Upper lobe of left lung (tissue), 6 donors: ENCODE results near the gene TPRA1. TPM values are rescaled to one million over a fixed set of nuclear protein-coding genes. Genes with fewer than 3 reads are reported as not detected.
A peak's percentile ranks its signal among the peaks of the same experiment; 100 is the strongest.

Source experiments
- ATAC-seq, 2 donors: fragments of 200-7000 bp; cut with Tn5 transposase; one replicate each; pipeline ENCODE4 v1.9.1; 2022; ENCODE audit warnings: mild to moderate bottlenecking in 2 of 2, moderate library complexity in 2 of 2; ENCODE audit not compliant: low FRiP score in 2 of 2
- DNase-seq, 2 donors: peaks; one replicate each; pipeline ENCODE4 v3.0.0-alpha.2; 2019 to 2020
- H3K27ac ChIP-seq, 4 donors: fragments of 200-600 bp; sonication (generic); one replicate each; pipeline ENCODE4 v1.5.1; 2016 to 2019
- H3K27me3 ChIP-seq, 4 donors: fragments of 200-600 bp; sonication (generic); one replicate each; pipeline ENCODE4 v1.5.1; 2017 to 2019
- H3K36me3 ChIP-seq, 4 donors: fragments of 200-600 bp; sonication (generic); one replicate each; pipeline ENCODE4 v1.5.1; 2016 to 2019
- H3K4me1 ChIP-seq, 4 donors: fragments of 200-600 bp; sonication (generic); one replicate each; pipeline ENCODE4 v1.5.1; 2018 to 2019
- H3K4me3 ChIP-seq, 4 donors: fragments of 200-600 bp; sonication (generic); one replicate each; pipeline ENCODE4 v1.5.1; 2017 to 2019; ENCODE audit warnings: mild to moderate bottlenecking in 2 of 4, moderate library complexity in 1 of 4
- H3K9me3 ChIP-seq, 4 donors: fragments of 200-600 bp; sonication (generic); one replicate each; pipeline ENCODE4 v1.5.1; 2018 to 2019
- CTCF ChIP-seq, 6 experiments: fragments of 450-650 bp in 4 of 6; fragments of 200-600 bp in 2 of 6; sonication (generic) in 2 of 6; IDR thresholded peaks; one replicate each; pipeline ENCODE4 v1.5.1; 2016 to 2019; ENCODE audit warnings: antibody characterized with exemption in 6 of 6
- EP300 ChIP-seq, 4 donors: sonication (generic); formaldehyde crosslinking; IDR thresholded peaks; one replicate each; pipeline ENCODE4 v1.5.1; 2017; ENCODE audit warnings: antibody characterized with exemption in 4 of 4, control low read depth in 2 of 4
- POLR2A ChIP-seq, 4 donors: fragments of 450-650 bp; IDR thresholded peaks; one replicate each; pipeline ENCODE4 v1.5.1; 2016 to 2017; ENCODE audit warnings: antibody characterized with exemption in 4 of 4, mild to moderate bottlenecking in 2 of 4
- POLR2AphosphoS5 ChIP-seq, 2 donors: sonication (generic); formaldehyde crosslinking; IDR thresholded peaks; one replicate each; pipeline ENCODE4 v1.5.1; 2017; ENCODE audit warnings: antibody characterized with exemption in 2 of 2
- WGBS, 2 donors: methylation state at CpG; one replicate each; pipeline ENCODE4 v1.1.5; 2017 to 2018; 5-methylcytosine and 5-hydroxymethylcytosine counted together
- total RNA-seq, 6 donors: library from RNA; depleted of rRNA in 4 of 6; stranded (reverse); fragments of >200 nt in 4 of 6; gene quantifications; one replicate each; pipeline versions ENCODE4 v1.1.0 to v1.2.1, GENCODE V29; 2016 to 2021
- donor health status: DM: no; HTN: no; CAD: no; lungs with moderate emphysema.
- donor health status: DM: no; HTN: yes; CAD: no; lungs with severe emphysema.

Gene TPRA1
- total RNA-seq, 6 donors from 2014 or later = 16.8 to 44.4 (median 40.3) TPM

DNA sequence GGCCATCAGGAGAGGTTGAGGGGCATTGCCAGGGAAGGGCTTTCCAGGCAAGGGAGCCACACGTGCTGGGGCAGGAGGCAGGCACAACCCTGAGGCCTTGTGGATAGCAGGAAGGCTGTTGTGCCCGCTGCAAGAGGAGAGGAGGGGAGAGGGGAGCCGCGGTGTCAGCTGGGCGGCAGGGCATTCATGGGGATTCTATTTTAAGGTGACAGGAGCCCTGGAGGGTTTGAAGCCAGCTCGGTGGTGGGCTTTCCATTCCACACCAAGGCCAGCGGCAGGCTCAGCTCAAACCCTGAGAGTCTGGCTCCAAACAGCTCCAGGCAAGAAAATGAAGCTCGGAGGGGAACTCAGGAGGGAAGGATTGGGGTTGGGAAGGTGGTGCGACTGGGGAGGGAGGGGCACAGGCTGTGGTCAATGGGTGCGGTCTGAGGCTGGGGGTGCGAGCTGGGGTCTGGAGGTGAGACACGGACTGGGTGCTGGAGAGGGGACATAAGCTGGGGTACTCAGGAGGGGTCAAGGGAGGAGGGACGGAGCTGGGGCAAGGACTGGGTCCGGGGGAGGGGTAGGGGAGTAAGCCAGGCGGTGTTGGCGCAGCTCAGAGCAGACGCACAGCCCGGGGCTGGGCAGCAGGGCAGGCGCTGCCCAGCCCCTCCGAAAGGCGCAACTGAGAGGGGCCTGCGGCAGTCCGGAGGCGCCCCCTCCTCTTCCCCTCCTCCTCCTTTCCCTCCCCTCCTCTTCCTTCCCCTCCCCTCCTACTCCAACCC lies 43.4 kb downstream of the TPRA1 start:
- peak overlapping the region in 3 of 4 donors; percentile 30 to 79 (median 37) for H3K27ac ChIP-seq
- peak overlapping the region in 3 of 4 donors; percentile 55 to 75 (median 59) for H3K4me3 ChIP-seq
- H3K4me1 ChIP-seq = peaks cover 10 to 38% (median 28%) of the 10 kb centered on the region in 4 donors
- TF ChIP-seq POLR2AphosphoS5 (IDR thresholded peaks at IDR 0.05) = no peak
- no peak for TF ChIP-seq EP300 (IDR thresholded peaks at IDR 0.05)
- TF ChIP-seq CTCF (IDR thresholded peaks at IDR 0.05) = no peak
- no peak for TF ChIP-seq POLR2A (IDR thresholded peaks at IDR 0.05)
- 31 to 38% methylated on average over 22 to 23 of the region's 24 CpGs for WGBS, 2 donors
- no peaks in the 10 kb centered on the region for H3K36me3 ChIP-seq
- H3K9me3 ChIP-seq = no peaks in the 10 kb centered on the region
- no peaks in the 10 kb centered on the region for H3K27me3 ChIP-seq
- DNase-seq (peak in 1 of 2 donors; percentile 48), ATAC-seq (peak in 1 of 2 donors; percentile 8)

- Histone ChIP-seq H3K4me3 (no peak overlapping the region), H3K27ac (peak overlapping the region in 3 of 4 donors; percentile 30 to 79 (median 37)), H3K4me1 (peaks cover 10 to 40% (median 31%) of the 10 kb centered on the region in 4 donors), H3K9me3 (no peaks in the 10 kb centered on the region), H3K36me3 (no peaks in the 10 kb centered on the region), H3K27me3 (no peaks in the 10 kb centered on the region)
- TF ChIP-seq POLR2AphosphoS5 (IDR thresholded peaks at IDR 0.05) (no peak), POLR2A (IDR thresholded peaks at IDR 0.05) (no peak), CTCF (IDR thresholded peaks at IDR 0.05) (no peak), EP300 (IDR thresholded peaks at IDR 0.05) (no peak)
- no peak for DNase-seq
- ATAC-seq = no peak
- WGBS, 2 donors = 84 to 89% methylated on average over 6 of the region's 6 CpGs
These were observed 44.0 kb downstream of the TPRA1 start for GRCh38 chr3:127546554-127546953.

DNA sequence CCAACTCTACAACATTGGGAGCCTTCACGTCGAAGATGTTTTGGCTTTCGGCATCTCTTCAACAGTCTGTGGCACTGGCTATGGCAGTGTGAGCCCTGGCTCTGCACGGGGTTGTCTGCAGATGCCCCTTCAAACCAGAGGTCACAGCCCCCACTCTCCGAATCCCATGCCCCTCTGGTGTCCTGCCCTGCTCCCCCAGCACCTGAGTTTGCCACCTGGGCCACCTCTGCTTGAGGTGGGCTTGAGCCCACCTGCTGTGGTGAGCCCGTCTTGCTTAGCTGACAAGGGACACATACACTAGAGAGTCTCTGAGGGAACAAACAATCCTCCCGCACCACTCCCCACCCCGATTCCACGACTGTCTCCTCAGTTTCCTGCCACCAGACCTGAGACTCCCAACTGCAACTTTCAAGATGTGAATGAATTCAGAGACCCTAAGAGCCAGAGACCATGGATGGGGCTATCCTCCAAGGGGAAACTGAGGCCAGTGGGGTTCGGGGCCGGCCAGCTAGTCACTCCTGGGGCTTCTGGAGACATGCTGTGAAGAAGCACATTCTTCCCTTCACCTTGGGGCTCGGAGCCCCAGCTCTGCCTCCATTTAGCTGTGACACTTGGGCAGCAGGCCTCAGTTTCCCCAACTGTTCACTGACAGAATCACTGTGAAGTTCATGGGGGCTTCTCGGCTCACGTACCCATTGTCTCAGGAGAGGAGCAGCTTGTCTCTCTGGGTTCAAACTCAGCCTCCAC lies 44.6 kb downstream of the TPRA1 start:
- TF ChIP-seq POLR2AphosphoS5 (IDR thresholded peaks at IDR 0.05) = no peak
- TF ChIP-seq EP300 (IDR thresholded peaks at IDR 0.05) = no peak
- TF ChIP-seq CTCF (IDR thresholded peaks at IDR 0.05) = no peak
- no peak for TF ChIP-seq POLR2A (IDR thresholded peaks at IDR 0.05)
- Histone ChIP-seq H3K36me3 (no peaks in the 10 kb centered on the region), H3K27ac (no peak overlapping the region), H3K4me3 (no peak overlapping the region), H3K27me3 (no peaks in the 10 kb centered on the region), H3K9me3 (no peaks in the 10 kb centered on the region), H3K4me1 (peaks cover 10 to 40% (median 33%) of the 10 kb centered on the region in 4 donors)
- ATAC-seq = no peak
- no peak for DNase-seq
- WGBS, 2 donors = 85 to 89% methylated on average over 12 to 14 of the region's 14 CpGs

- DNase-seq (no peak), ATAC-seq (no peak)
- Histone ChIP-seq H3K27ac (no peak overlapping the region), H3K9me3 (no peaks in the 10 kb centered on the region), H3K27me3 (no peaks in the 10 kb centered on the region), H3K36me3 (no peaks in the 10 kb centered on the region), H3K4me1 (peaks cover 10 to 40% (median 33%) of the 10 kb centered on the region in 4 donors), H3K4me3 (no peak overlapping the region)
- no peak for TF ChIP-seq EP300 (IDR thresholded peaks at IDR 0.05)
- 92 to 97% methylated on average over 8 of the region's 8 CpGs for WGBS, 2 donors
These were observed 45.3 kb downstream of the TPRA1 start for GRCh38 chr3:127545216-127545615.

GRCh38 chr3:127544803-127545201 lies 45.7 kb downstream of the TPRA1 start:
- Histone ChIP-seq H3K27ac (peak overlapping the region in 1 of 4 donors; percentile 44), H3K4me3 (no peak overlapping the region), H3K27me3 (no peaks in the 10 kb centered on the region), H3K36me3 (no peaks in the 10 kb centered on the region), H3K9me3 (no peaks in the 10 kb centered on the region), H3K4me1 (peaks cover 10 to 40% (median 33%) of the 10 kb centered on the region in 4 donors)
- ATAC-seq (no peak), DNase-seq (no peak)
- WGBS, 2 donors = 79 to 83% methylated on average over 7 to 9 of the region's 9 CpGs
- TF ChIP-seq EP300 (IDR thresholded peaks at IDR 0.05) = no peak
